ENCODE measurements around the gene HLA-E. TPM values are rescaled to one million over a fixed set of nuclear protein-coding genes. Genes with fewer than 3 reads are reported as not detected.
"Not testable (repeated sequence)": the region's sequence is repeated elsewhere in the genome, so short reads cannot be mapped to it uniquely, and the experiment has no call there.

HLA-E gene
- total and polyA plus RNA-seq, 2 donors (not counting 1 experiment from before 2014, with no cell fraction given): 1,043 to 1,174 TPM

DNA sequence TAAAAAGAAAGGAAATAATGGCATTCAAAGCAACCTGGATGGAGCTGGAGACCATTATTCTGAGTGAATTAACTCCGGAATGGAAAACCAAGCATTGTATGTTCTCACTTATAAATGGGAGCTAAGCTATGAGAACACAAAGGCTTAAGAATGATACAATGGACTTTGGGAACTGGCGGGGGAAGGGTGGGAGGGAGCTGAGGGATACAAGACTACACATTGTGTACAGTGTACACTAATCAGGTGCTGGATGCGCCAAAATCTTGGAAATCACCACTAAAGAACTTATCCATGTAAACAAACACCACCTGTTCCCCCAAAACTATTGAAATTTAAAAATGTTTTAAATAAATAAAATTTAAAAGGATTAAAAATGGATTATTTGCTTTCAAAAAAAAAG, 4.1 kb upstream of the HLA-E start:
- peaks cover 19% of the 10 kb centered on the region for H3K27me3 Mint-ChIP-seq
- peaks cover 24 to 31% of the 10 kb centered on the region in 2 donors for H3K4me1 ChIP-seq (ENCODE audit: control insufficient read depth in 2 of 2, insufficient read depth in 2 of 2, low read length in 2 of 2)
- no peak overlapping the region for H3K9ac ChIP-seq (ENCODE audit: low read length)
- TF ChIP-seq EZH2 (IDR thresholded peaks at IDR 0.05; ENCODE audit: borderline replicate concordance, insufficient read depth, low read depth, low read length, poor library complexity, severe bottlenecking): no peak
- TF ChIP-seq, protein P1, sequence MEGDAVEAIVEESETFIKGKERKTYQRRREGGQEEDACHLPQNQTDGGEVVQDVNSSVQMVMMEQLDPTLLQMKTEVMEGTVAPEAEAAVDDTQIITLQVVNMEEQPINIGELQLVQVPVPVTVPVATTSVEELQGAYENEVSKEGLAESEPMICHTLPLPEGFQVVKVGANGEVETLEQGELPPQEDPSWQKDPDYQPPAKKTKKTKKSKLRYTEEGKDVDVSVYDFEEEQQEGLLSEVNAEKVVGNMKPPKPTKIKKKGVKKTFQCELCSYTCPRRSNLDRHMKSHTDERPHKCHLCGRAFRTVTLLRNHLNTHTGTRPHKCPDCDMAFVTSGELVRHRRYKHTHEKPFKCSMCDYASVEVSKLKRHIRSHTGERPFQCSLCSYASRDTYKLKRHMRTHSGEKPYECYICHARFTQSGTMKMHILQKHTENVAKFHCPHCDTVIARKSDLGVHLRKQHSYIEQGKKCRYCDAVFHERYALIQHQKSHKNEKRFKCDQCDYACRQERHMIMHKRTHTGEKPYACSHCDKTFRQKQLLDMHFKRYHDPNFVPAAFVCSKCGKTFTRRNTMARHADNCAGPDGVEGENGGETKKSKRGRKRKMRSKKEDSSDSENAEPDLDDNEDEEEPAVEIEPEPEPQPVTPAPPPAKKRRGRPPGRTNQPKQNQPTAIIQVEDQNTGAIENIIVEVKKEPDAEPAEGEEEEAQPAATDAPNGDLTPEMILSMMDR (IDR thresholded peaks at IDR 0.05): no peak
- peaks cover 10% of the 10 kb centered on the region for H4K20me1 ChIP-seq (ENCODE audit: control insufficient read depth, insufficient read depth, low read length, poor library complexity, severe bottlenecking)
- ChIA-PET CTCF (interaction anchor here (0.7 to 10.2 kb wide), 15 partner anchors 8 to 246 kb away, joined by 3 to 681 read pairs (median 42); partner anchors contain the start of genes ABCF1 and DHX16), POLR2A (interaction anchor here (0.7 kb wide), 1 partner anchor 178 kb away, joined by 3 read pairs; no protein-coding TSS in a partner anchor)
- ATAC-seq (ENCODE audit: low read depth) (no peak), DNase-seq (no peak)
- H3K27ac ChIP-seq (ENCODE audit: low read length in 2 of 2): no peak overlapping the region
- H3K9me3 Mint-ChIP-seq (ENCODE audit: insufficient read depth): no peaks in the 10 kb centered on the region
- no peak overlapping the region for H3K27ac Mint-ChIP-seq
- H3K4me2 ChIP-seq (replicated peaks; ENCODE audit: low read depth, low read length, poor library complexity, severe bottlenecking): no peak overlapping the region
- peaks cover 0 to 18% (median 15%) of the 10 kb centered on the region in 4 experiments for H3K27me3 ChIP-seq (replicated peaks in 1 of 4; ENCODE audit: control extremely low read depth in 1 of 4, control insufficient read depth in 3 of 4, insufficient read depth in 4 of 4, low read length in 3 of 4)
- no peak overlapping the region for H2AFZ ChIP-seq (ENCODE audit: insufficient read depth, low read depth, low read length, poor library complexity, severe bottlenecking)
- 100% methylated on average over 1 of the region's 3 CpGs for WGBS (ENCODE audit: insufficient coverage)
- no peaks in the 10 kb centered on the region for H3K9me3 ChIP-seq (ENCODE audit: control extremely low read depth in 1 of 3, control insufficient read depth in 2 of 3, insufficient read depth in 1 of 3, low read length in 2 of 3)
- no peak overlapping the region for H3K4me3 ChIP-seq (ENCODE audit: control extremely low read depth in 1 of 5, extremely low read depth in 1 of 5, insufficient read depth in 1 of 5, low read depth in 2 of 5, low read length in 4 of 5)
- intact Hi-C loops (cut with micrococcal nuclease): loop anchor here (10.0 kb wide), 1 partner anchor 600 kb away; no protein-coding TSS in a partner anchor
- H3K36me3 ChIP-seq (replicated peaks in 1 of 2; ENCODE audit: control extremely low read depth in 1 of 2, control insufficient read depth in 1 of 2, extremely low read depth in 1 of 2, insufficient read depth in 2 of 2, low read length in 1 of 2): peaks cover 0 to 6% of the 10 kb centered on the region in 2 experiments
- H3K4me1 Mint-ChIP-seq: peaks cover 40% of the 10 kb centered on the region
- H3K4me3 Mint-ChIP-seq: no peak overlapping the region
- peaks cover 32% of the 10 kb centered on the region for H3K79me2 ChIP-seq (ENCODE audit: control insufficient read depth, insufficient read depth, low read length)

DNA sequence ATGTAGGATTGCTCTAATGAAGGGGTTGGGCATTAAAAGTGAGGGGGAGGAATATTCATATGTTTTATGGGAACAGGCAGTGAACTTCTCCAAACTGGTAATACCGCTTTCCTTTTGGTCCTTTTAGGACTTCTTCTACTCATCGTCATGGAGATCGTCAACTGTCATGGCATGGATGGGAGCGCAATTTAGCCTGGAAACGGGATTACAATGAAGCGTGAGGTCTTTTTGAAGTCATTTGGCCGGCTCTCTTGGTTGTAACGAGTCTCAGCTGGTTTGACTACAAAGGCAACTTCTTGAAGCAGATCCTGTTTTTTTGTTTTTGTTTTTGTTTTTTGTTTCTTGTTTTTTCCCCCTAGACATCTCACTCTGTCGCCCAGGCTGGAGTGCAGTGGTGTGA, 1.4 kb upstream of the HLA-E start:
- ATAC-seq (ENCODE audit: low read depth): no peak
- Histone ChIP-seq H3K4me2 (replicated peaks; ENCODE audit: low read depth, low read length, poor library complexity, severe bottlenecking) (no peak overlapping the region), H4K20me1 (ENCODE audit: control insufficient read depth, insufficient read depth, low read length, poor library complexity, severe bottlenecking) (peaks cover 37% of the 10 kb centered on the region), H3K27ac (ENCODE audit: low read length in 2 of 2) (no peak overlapping the region), H3K79me2 (ENCODE audit: control insufficient read depth, insufficient read depth, low read length) (peaks cover 59% of the 10 kb centered on the region), H3K9ac (ENCODE audit: low read length) (no peak overlapping the region), H3K27me3 (replicated peaks in 1 of 4; ENCODE audit: control extremely low read depth in 1 of 4, control insufficient read depth in 3 of 4, insufficient read depth in 4 of 4, low read length in 3 of 4) (no peaks in the 10 kb centered on the region), H3K9me3 (ENCODE audit: control extremely low read depth in 1 of 3, control insufficient read depth in 2 of 3, insufficient read depth in 1 of 3, low read length in 2 of 3) (no peaks in the 10 kb centered on the region), H2AFZ (ENCODE audit: insufficient read depth, low read depth, low read length, poor library complexity, severe bottlenecking) (no peak overlapping the region), H3K4me3 (ENCODE audit: control extremely low read depth in 1 of 5, extremely low read depth in 1 of 5, insufficient read depth in 1 of 5, low read depth in 2 of 5, low read length in 4 of 5) (no peak overlapping the region), H3K36me3 (replicated peaks in 1 of 2; ENCODE audit: control extremely low read depth in 1 of 2, control insufficient read depth in 1 of 2, extremely low read depth in 1 of 2, insufficient read depth in 2 of 2, low read length in 1 of 2) (peaks cover 0 to 32% of the 10 kb centered on the region in 2 experiments), H3K4me1 (ENCODE audit: control insufficient read depth in 2 of 2, insufficient read depth in 2 of 2, low read length in 2 of 2) (peaks cover 25 to 36% of the 10 kb centered on the region in 2 donors)
- H3K27ac Mint-ChIP-seq: peak overlapping the region; percentile 61
- peaks cover 48% of the 10 kb centered on the region for H3K4me1 Mint-ChIP-seq
- no peak for DNase-seq
- TF ChIP-seq, protein P1 (IDR thresholded peaks at IDR 0.05): no peak
- no peak for TF ChIP-seq EZH2 (IDR thresholded peaks at IDR 0.05; ENCODE audit: borderline replicate concordance, insufficient read depth, low read depth, low read length, poor library complexity, severe bottlenecking)
- H3K4me3 Mint-ChIP-seq: peak overlapping the region; percentile 65
- intact Hi-C loops (cut with micrococcal nuclease): loop anchor here (10.0 kb wide), 1 partner anchor 597 kb away; no protein-coding TSS in a partner anchor
- no peaks in the 10 kb centered on the region for H3K27me3 Mint-ChIP-seq
- CTCF ChIA-PET: interaction anchor here (0.6 to 10.2 kb wide), 8 partner anchors 13 to 108 kb away, joined by 3 to 681 read pairs (median 4); no protein-coding TSS in a partner anchor
- POLR2A ChIA-PET: interaction anchor here (0.7 to 1.4 kb wide), 4 partner anchors 24 to 65 kb away, joined by 3 to 8 read pairs (median 4); no protein-coding TSS in a partner anchor
- WGBS (ENCODE audit: insufficient coverage): 84% methylated on average over 8 of the region's 9 CpGs
- H3K9me3 Mint-ChIP-seq (ENCODE audit: insufficient read depth): no peaks in the 10 kb centered on the region

DNA sequence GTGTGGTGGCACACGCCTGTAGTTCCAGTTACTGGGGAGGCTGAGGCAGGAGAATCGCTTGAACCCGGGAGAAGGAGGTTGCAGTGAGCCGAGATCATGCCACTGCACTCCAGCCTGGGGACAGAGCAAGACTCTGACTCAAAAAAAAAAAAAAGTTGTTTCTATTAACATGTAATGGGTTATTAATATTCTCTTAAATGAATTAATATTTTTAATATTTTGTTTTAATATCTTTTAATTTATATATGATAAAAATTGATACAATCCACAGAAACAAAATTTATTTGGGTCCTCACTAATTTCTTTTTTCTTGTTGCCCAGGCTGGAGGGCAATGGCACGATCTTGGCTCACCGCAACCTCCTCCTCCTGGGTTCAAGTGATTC, 620 bp upstream of the HLA-E start:
- peak overlapping the region; percentile 100 for H3K9ac ChIP-seq (ENCODE audit: low read length)
- H3K27me3 Mint-ChIP-seq; H3K9me3 Mint-ChIP-seq (ENCODE audit: insufficient read depth); ATAC-seq (ENCODE audit: low read depth); H3K9me3 ChIP-seq (ENCODE audit: control extremely low read depth in 1 of 3, control insufficient read depth in 2 of 3, insufficient read depth in 1 of 3, low read length in 2 of 3); H3K27me3 ChIP-seq (replicated peaks in 1 of 4; ENCODE audit: control extremely low read depth in 1 of 4, control insufficient read depth in 3 of 4, insufficient read depth in 4 of 4, low read length in 3 of 4); DNase-seq: not testable (repeated sequence)
- H3K79me2 ChIP-seq (ENCODE audit: control insufficient read depth, insufficient read depth, low read length): peaks cover 61% of the 10 kb centered on the region
- peak overlapping the region; percentile 99 to 100 (median 100) for H3K4me3 ChIP-seq (ENCODE audit: control extremely low read depth in 1 of 5, extremely low read depth in 1 of 5, insufficient read depth in 1 of 5, low read depth in 2 of 5, low read length in 4 of 5)
- CTCF ChIA-PET: interaction anchor here (8.4 to 10.2 kb wide), 3 partner anchors 43 to 107 kb away, joined by 173 to 681 read pairs (median 295); no protein-coding TSS in a partner anchor
- H3K4me3 Mint-ChIP-seq: peak overlapping the region; percentile 99
- intact Hi-C loops (cut with micrococcal nuclease): loop anchor here (1.0 to 10.0 kb wide), 5 partner anchors 28 to 596 kb away; partner anchors contain the start of genes GNL1, MRPS18B and PPP1R10
- H4K20me1 ChIP-seq (ENCODE audit: control insufficient read depth, insufficient read depth, low read length, poor library complexity, severe bottlenecking): peaks cover 44% of the 10 kb centered on the region
- peak overlapping the region; percentile 98 for H3K27ac Mint-ChIP-seq
- 66% methylated on average over 3 of the region's 6 CpGs for WGBS (ENCODE audit: insufficient coverage)
- peak overlapping the region; percentile 93 for H3K4me2 ChIP-seq (replicated peaks; ENCODE audit: low read depth, low read length, poor library complexity, severe bottlenecking)
- H3K36me3 ChIP-seq (replicated peaks in 1 of 2; ENCODE audit: control extremely low read depth in 1 of 2, control insufficient read depth in 1 of 2, extremely low read depth in 1 of 2, insufficient read depth in 2 of 2, low read length in 1 of 2): peaks cover 2 to 40% of the 10 kb centered on the region in 2 experiments
- POLR2A ChIA-PET: interaction anchor here (0.7 to 9.1 kb wide), 3 partner anchors 41 to 68 kb away, joined by 3 to 126 read pairs (median 3); no protein-coding TSS in a partner anchor
- peaks cover 50% of the 10 kb centered on the region for H3K4me1 Mint-ChIP-seq
- peak overlapping the region; percentile 97 to 98 for H3K27ac ChIP-seq (ENCODE audit: low read length in 2 of 2)
- peaks cover 32 to 43% of the 10 kb centered on the region in 2 donors for H3K4me1 ChIP-seq (ENCODE audit: control insufficient read depth in 2 of 2, insufficient read depth in 2 of 2, low read length in 2 of 2)
- H2AFZ ChIP-seq (ENCODE audit: insufficient read depth, low read depth, low read length, poor library complexity, severe bottlenecking): peak overlapping the region; percentile 67

All from B cell (primary cell).